T-helper 17 cell (primary cell): Measurements from ENCODE around the gene TCF20. TPM values are rescaled to one million over a fixed set of nuclear protein-coding genes. Genes with fewer than 3 reads are reported as not detected.

Experiments used
- total RNA-seq, 4 donors: library from RNA in 2 of 4; stranded (reverse) in 2 of 4; gene quantifications; one replicate each; pipeline ENCODE4 v1.2.3 and lab custom pipeline; 2022 to 2026

TCF20 gene
- total RNA-seq, 2 donors from 2014 or later: 68.7 to 81.9 TPM

Other genes with a start within 250 kb of the TCF20 start
- 10 to 100 TPM in 1 of 2 donors, 1 to 10 TPM in 1; 9.1 to 10.6 TPM for gene NAGA, start 199.8 kb downstream of the TCF20 start, total RNA-seq
- gene PHETA2, start 196.4 kb downstream of the TCF20 start, total RNA-seq: 1 to 10 TPM in 1 of 2 donors, under 1 TPM in 1; 0.90 to 2.1 TPM
- gene SMDT1, start 191.0 kb downstream of the TCF20 start, total RNA-seq: 10 to 100 TPM; 43.7 to 96.1 TPM
- 10 to 100 TPM; 47.6 to 59.1 TPM for gene NDUFA6, start 179.9 kb downstream of the TCF20 start, total RNA-seq
- gene CYP2D6, start 139.8 kb downstream of the TCF20 start, total RNA-seq: 1 to 10 TPM; 5.9 to 9.6 TPM
- 1 to 10 TPM in 1 of 2 donors, under 1 TPM in 1; 0.55 to 2.4 TPM for gene NFAM1, start 161.8 kb upstream of the TCF20 start, total RNA-seq
- 10 to 100 TPM; 45.7 to 49.0 TPM for gene RRP7A, start 249.1 kb upstream of the TCF20 start, total RNA-seq